ENCODE measurements around the gene SOX6.

DNA sequence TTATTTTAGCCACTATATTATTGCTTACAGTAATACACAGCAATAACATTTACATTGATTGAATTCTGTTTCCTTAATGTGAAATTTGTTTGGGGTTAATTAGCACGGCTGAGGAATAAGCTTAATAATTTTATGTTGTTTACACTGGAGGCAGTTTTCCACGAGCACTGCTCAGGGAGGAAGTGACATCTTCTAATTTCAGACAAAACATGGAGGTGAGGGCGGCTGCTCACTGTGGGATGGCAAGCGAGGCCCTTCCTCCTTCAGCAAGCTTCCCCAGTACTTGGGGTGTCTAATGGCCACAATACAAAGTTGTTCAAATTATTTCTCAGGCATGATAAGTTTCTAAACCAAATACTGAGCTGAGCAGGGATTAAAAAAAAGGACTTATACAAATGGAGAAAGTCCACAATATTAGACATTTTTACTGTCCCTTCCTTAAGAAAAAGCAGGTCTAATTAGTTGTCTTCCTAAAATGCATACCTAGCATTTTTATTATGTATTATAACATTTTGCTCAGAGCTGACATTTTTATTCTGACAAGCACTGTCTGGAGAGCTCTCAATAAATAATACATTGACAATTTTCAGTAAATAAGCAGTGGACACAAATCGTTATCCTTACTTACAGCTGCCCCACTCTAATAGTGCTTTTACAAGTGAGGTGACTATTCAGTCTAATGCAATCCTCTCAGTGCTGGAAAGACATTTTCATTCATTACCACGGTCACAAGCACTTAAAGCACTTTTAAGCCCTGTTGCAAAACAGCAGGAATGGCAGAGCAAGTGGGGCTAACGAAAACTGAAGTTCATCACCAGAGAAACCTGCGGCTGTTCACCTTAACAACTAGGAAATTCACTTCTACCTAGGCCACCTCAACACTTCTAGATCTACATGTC lies 56.2 kb downstream of the SOX6 start:
- TF ChIP-seq, protein P1, sequence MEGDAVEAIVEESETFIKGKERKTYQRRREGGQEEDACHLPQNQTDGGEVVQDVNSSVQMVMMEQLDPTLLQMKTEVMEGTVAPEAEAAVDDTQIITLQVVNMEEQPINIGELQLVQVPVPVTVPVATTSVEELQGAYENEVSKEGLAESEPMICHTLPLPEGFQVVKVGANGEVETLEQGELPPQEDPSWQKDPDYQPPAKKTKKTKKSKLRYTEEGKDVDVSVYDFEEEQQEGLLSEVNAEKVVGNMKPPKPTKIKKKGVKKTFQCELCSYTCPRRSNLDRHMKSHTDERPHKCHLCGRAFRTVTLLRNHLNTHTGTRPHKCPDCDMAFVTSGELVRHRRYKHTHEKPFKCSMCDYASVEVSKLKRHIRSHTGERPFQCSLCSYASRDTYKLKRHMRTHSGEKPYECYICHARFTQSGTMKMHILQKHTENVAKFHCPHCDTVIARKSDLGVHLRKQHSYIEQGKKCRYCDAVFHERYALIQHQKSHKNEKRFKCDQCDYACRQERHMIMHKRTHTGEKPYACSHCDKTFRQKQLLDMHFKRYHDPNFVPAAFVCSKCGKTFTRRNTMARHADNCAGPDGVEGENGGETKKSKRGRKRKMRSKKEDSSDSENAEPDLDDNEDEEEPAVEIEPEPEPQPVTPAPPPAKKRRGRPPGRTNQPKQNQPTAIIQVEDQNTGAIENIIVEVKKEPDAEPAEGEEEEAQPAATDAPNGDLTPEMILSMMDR (conservative IDR thresholded peaks at IDR 0.05; ENCODE audit: low read length), result no peak
- TF ChIP-seq EZH2phosphoT487 (IDR thresholded peaks at IDR 0.05; ENCODE audit: borderline replicate concordance, low read depth, low read length), result no peak

Data from OCI-LY7 (cell line).